Measurements from ENCODE around the gene CCDC57. TPM values are rescaled to one million over a fixed set of nuclear protein-coding genes. Genes with fewer than 3 reads are reported as not detected.

CCDC57 gene
- total RNA-seq, 4 donors from 2014 or later, result 27.1 to 79.9 (median 50.9) TPM

- Histone ChIP-seq H3K27me3 (no peaks in the 10 kb centered on the region), H3K9me3 (no peaks in the 10 kb centered on the region), H3K27ac (no peak overlapping the region), H3K4me1 (peaks cover 0 to 3% of the 10 kb centered on the region in 2 donors), H3K36me3 (no peaks in the 10 kb centered on the region), H3K4me3 (replicated peaks in 1 of 3) (no peak overlapping the region)
- 94 to 95% methylated on average over 11 of the region's 22 CpGs for WGBS, 2 donors
- no peak for DNase-seq
- intact Hi-C loops (cut with DNase I), result loop anchor here (5.0 kb wide), 1 partner anchor 194 kb away; no protein-coding TSS in a partner anchor
- TF ChIP-seq POLR2A (IDR thresholded peaks at IDR 0.05) (no peak), CTCF (IDR thresholded peaks at IDR 0.05) (no peak)
These were observed 61.3 kb downstream of the CCDC57 start for GRCh38 chr17:82151106-82151957.

- 94 to 97% methylated on average over 22 to 26 of the region's 27 CpGs for WGBS, 2 donors
- Histone ChIP-seq H3K27me3 (no peaks in the 10 kb centered on the region), H3K9me3 (no peaks in the 10 kb centered on the region), H3K27ac (no peak overlapping the region), H3K4me1 (peaks cover 0 to 3% of the 10 kb centered on the region in 2 donors), H3K36me3 (no peaks in the 10 kb centered on the region), H3K4me3 (replicated peaks in 1 of 3) (no peak overlapping the region)
- no peak for DNase-seq
- no peak for TF ChIP-seq POLR2A (IDR thresholded peaks at IDR 0.05)
- TF ChIP-seq CTCF (IDR thresholded peaks at IDR 0.05), result no peak
- intact Hi-C loops (cut with DNase I), result loop anchor here (5.0 kb wide), 1 partner anchor 192 kb away; no protein-coding TSS in a partner anchor
These were observed 63.1 kb downstream of the CCDC57 start for GRCh38 chr17:82149401-82150099.

GRCh38 chr17:82148997-82149396, 63.6 kb downstream of the CCDC57 start:
- peaks cover 0 to 3% of the 10 kb centered on the region in 2 donors for H3K4me1 ChIP-seq
- no peaks in the 10 kb centered on the region for H3K9me3 ChIP-seq
- no peak for DNase-seq
- H3K27ac ChIP-seq, result no peak overlapping the region
- intact Hi-C loops (cut with DNase I), result no loop called here
- no peak overlapping the region for H3K4me3 ChIP-seq (replicated peaks in 1 of 3)
- no peaks in the 10 kb centered on the region for H3K36me3 ChIP-seq
- TF ChIP-seq CTCF (IDR thresholded peaks at IDR 0.05), result no peak
- no peak for TF ChIP-seq POLR2A (IDR thresholded peaks at IDR 0.05)
- H3K27me3 ChIP-seq, result no peaks in the 10 kb centered on the region
- WGBS, 2 donors, result 95 to 98% methylated on average over 2 of the region's 2 CpGs

GRCh38 chr17:82148011-82148410, 64.6 kb downstream of the CCDC57 start:
- Histone ChIP-seq H3K27ac (no peak overlapping the region), H3K36me3 (no peaks in the 10 kb centered on the region), H3K4me1 (no peaks in the 10 kb centered on the region), H3K9me3 (no peaks in the 10 kb centered on the region), H3K4me3 (replicated peaks in 1 of 3) (no peak overlapping the region), H3K27me3 (no peaks in the 10 kb centered on the region)
- WGBS, 2 donors, result 96 to 97% methylated on average over 1 of the region's 1 CpG
- no peak for TF ChIP-seq POLR2A (IDR thresholded peaks at IDR 0.05)
- no peak for TF ChIP-seq CTCF (IDR thresholded peaks at IDR 0.05)
- DNase-seq, result no peak
- intact Hi-C loops (cut with DNase I), result no loop called here

All from thyroid gland (tissue), 4 donors.